Transverse colon (tissue), 4 donors: ENCODE measurements around the gene GBGT1. TPM values are rescaled to one million over a fixed set of nuclear protein-coding genes. Genes with fewer than 3 reads are reported as not detected.

Experiments
- DNase-seq: peaks from one replicate; pipeline ENCODE4 v3.0.0-alpha.2; 2019
- H3K27ac ChIP-seq, 4 donors: fragments of 200-600 bp; sonication (generic); 2 replicates each; pipeline ENCODE4 v1.5.1; 2016 to 2018; ENCODE audit warnings: inconsistent platforms in 4 of 4
- H3K27me3 ChIP-seq: fragments of 200-600 bp; sonication (generic); 2 replicates; pipeline ENCODE4 v1.5.1; 2017; ENCODE audit warnings: inconsistent platforms
- H3K36me3 ChIP-seq, 4 donors: fragments of 200-600 bp; sonication (generic); 2 replicates each; pipeline ENCODE4 v1.5.1; 2017 to 2019; ENCODE audit warnings: inconsistent platforms in 4 of 4
- H3K4me1 ChIP-seq, 4 donors: fragments of 200-600 bp; sonication (generic); 2 replicates each; pipeline ENCODE4 v1.5.1; 2017 to 2020; ENCODE audit warnings: inconsistent platforms in 4 of 4
- H3K4me3 ChIP-seq, 4 donors: fragments of 200-600 bp; sonication (generic); 1 replicate in 1 of 4; 2 replicates in 3 of 4; pipeline versions ENCODE4 v1.5.1 to v1.6.1; 2017 to 2019; ENCODE audit warnings: inconsistent platforms in 4 of 4
- H3K9me3 ChIP-seq, 2 donors: fragments of 200-600 bp; sonication (generic); 2 replicates each; pipeline ENCODE4 v1.5.1; 2017 to 2019; ENCODE audit warnings: inconsistent platforms in 2 of 2
- CTCF ChIP-seq, 5 experiments: fragments of 200-600 bp in 3 of 5; fragments of 450-650 bp in 2 of 5; sonication (generic) in 3 of 5; IDR thresholded peaks; 1 replicate in 2 of 5; 2 replicates in 3 of 5; pipeline ENCODE4 v1.5.1; 2016 to 2017; ENCODE audit warnings: antibody characterized with exemption in 5 of 5, inconsistent platforms in 3 of 5, mild to moderate bottlenecking in 2 of 5, moderate library complexity in 1 of 5
- EP300 ChIP-seq: sonication (generic); formaldehyde crosslinking; IDR thresholded peaks from one replicate; pipeline ENCODE4 v1.6.1; 2017; ENCODE audit warnings: antibody characterized with exemption, low read depth
- POLR2A ChIP-seq: fragments of 450-650 bp; IDR thresholded peaks from one replicate; pipeline ENCODE4 v1.6.1; 2016; ENCODE audit warnings: antibody characterized with exemption, mild to moderate bottlenecking, moderate library complexity
- POLR2AphosphoS5 ChIP-seq, 3 donors: sonication (generic); formaldehyde crosslinking; IDR thresholded peaks; one replicate each; pipeline ENCODE4 v1.6.1; 2016; ENCODE audit warnings: antibody characterized with exemption in 3 of 3
- WGBS, 2 donors: methylation state at CpG; one replicate each; pipeline ENCODE4 v1.1.5; 2018; ENCODE audit warnings: low coverage in 1 of 2; 5-methylcytosine and 5-hydroxymethylcytosine counted together
- in situ Hi-C, 4 donors: fragments of 200-750 bp; cut with MboI; loops; one replicate each; pipeline versions ENCODE4 v1.15.0 to v1.15.1; 2017; ENCODE audit warnings: low sequenced_read_pairs in 3 of 4, low pct_ligation_motif_present in 1 of 4, low pct_unique_long_range_greater_than_20kb in 1 of 4
- intact Hi-C: fragments of 100-400 bp; cut with DNase I; formaldehyde crosslinking; loops from one replicate; pipeline ENCODE4 v1.15.1; 2023; ENCODE audit warnings: low total_unique reads
- total RNA-seq, 4 donors: library from RNA; depleted of rRNA; stranded (reverse); fragments of >200 nt; gene quantifications; one replicate each; pipeline ENCODE4 v1.1.0, GENCODE V29; 2016

Gene GBGT1
- total RNA-seq, 4 donors from 2014 or later, result 4.1 to 15.7 (median 11.8) TPM

GRCh38 chr9:133204993-133205336 lies 41.3 kb upstream of the GBGT1 start:
- Histone ChIP-seq H3K27me3 (no peaks in the 10 kb centered on the region), H3K27ac (no peak overlapping the region), H3K4me1 (no peaks in the 10 kb centered on the region), H3K9me3 (no peaks in the 10 kb centered on the region), H3K36me3 (no peaks in the 10 kb centered on the region), H3K4me3 (no peak overlapping the region)
- in situ Hi-C loops (no loop called here), intact Hi-C loops (no loop called here)
- WGBS, 2 donors, result 85% methylated on average over 8 of the region's 8 CpGs; no CpG with 5 or more reads in 1 of the 2 donors
- TF ChIP-seq CTCF (IDR thresholded peaks at IDR 0.05) (no peak), POLR2A (no peak), EP300 (no peak), POLR2AphosphoS5 (IDR thresholded peaks at IDR 0.05) (no peak)
- no peak for DNase-seq

- H3K27me3 ChIP-seq, result no peaks in the 10 kb centered on the region
- no peak for DNase-seq
- 87% methylated on average over 17 of the region's 17 CpGs; no CpG with 5 or more reads in 1 of the 2 donors for WGBS, 2 donors
These were observed 40.8 kb upstream of the GBGT1 start for GRCh38 chr9:133204335-133204992.

GRCh38 chr9:133203506-133204075 lies 39.9 kb upstream of the GBGT1 start:
- DNase-seq, result no peak
- H3K4me3 ChIP-seq, result no peak overlapping the region
- no peaks in the 10 kb centered on the region for H3K36me3 ChIP-seq
- in situ Hi-C loops, result no loop called here
- H3K27me3 ChIP-seq, result no peaks in the 10 kb centered on the region
- intact Hi-C loops, result no loop called here
- no peaks in the 10 kb centered on the region for H3K4me1 ChIP-seq
- no peaks in the 10 kb centered on the region for H3K9me3 ChIP-seq
- no peak for TF ChIP-seq POLR2AphosphoS5 (IDR thresholded peaks at IDR 0.05)
- no peak for TF ChIP-seq EP300
- no peak for TF ChIP-seq POLR2A
- no peak for TF ChIP-seq CTCF (IDR thresholded peaks at IDR 0.05)
- WGBS, 2 donors, result 77 to 90% methylated on average over 4 to 10 of the region's 10 CpGs
- H3K27ac ChIP-seq, result no peak overlapping the region

More at GRCh38 chr9:133204335-133204992, 40.8 kb upstream of the GBGT1 start:
- in situ Hi-C loops, result no loop called here
- no peak overlapping the region for H3K4me3 ChIP-seq
- intact Hi-C loops, result no loop called here
- no peaks in the 10 kb centered on the region for H3K9me3 ChIP-seq
- TF ChIP-seq EP300 (no peak), POLR2A (no peak), CTCF (IDR thresholded peaks at IDR 0.05) (no peak), POLR2AphosphoS5 (IDR thresholded peaks at IDR 0.05) (no peak)
- H3K27ac ChIP-seq, result no peak overlapping the region
- H3K4me1 ChIP-seq, result no peaks in the 10 kb centered on the region
- no peaks in the 10 kb centered on the region for H3K36me3 ChIP-seq

GRCh38 chr9:133202688-133203453 lies 39.2 kb upstream of the GBGT1 start:
- WGBS, 2 donors, result 88 to 98% methylated on average over 8 to 14 of the region's 14 CpGs
- H3K36me3 ChIP-seq, result no peaks in the 10 kb centered on the region

More at GRCh38 chr9:133202688-133203453, 39.2 kb upstream of the GBGT1 start:
- H3K27me3 ChIP-seq, result no peaks in the 10 kb centered on the region
- in situ Hi-C loops (no loop called here), intact Hi-C loops (no loop called here)
- DNase-seq, result no peak
- no peak overlapping the region for H3K4me3 ChIP-seq
- TF ChIP-seq POLR2A, result no peak
- H3K4me1 ChIP-seq, result no peaks in the 10 kb centered on the region
- no peaks in the 10 kb centered on the region for H3K9me3 ChIP-seq
- H3K27ac ChIP-seq, result no peak overlapping the region
